LNCaP clone FGC (cell line): ENCODE data around the gene KPNA6.

ENCODE experiments used
- DNase-seq: peaks from one replicate; pipeline ENCODE4 v3.0.0-alpha.2; 2011; ENCODE audit warnings: low read depth
- H3K4me3 ChIP-seq: 2 replicates; pipeline ENCODE4 v1.5.1; 2011; ENCODE audit warnings: mild to moderate bottlenecking, low read depth, low read length, control low read depth
- CTCF ChIP-seq: IDR thresholded peaks from 2 replicates; pipeline ENCODE4 v1.5.1; 2012; ENCODE audit warnings: mild to moderate bottlenecking; ENCODE audit not compliant: control insufficient read depth, insufficient read depth; ENCODE audit errors: extremely low read depth

The KPNA6 gene

GRCh38 chr1:32194984-32195383, 87.1 kb downstream of the KPNA6 start:
- no peak for TF ChIP-seq CTCF
- no peak overlapping the region for H3K4me3 ChIP-seq
- no peak for DNase-seq

GRCh38 chr1:32195531-32195930, 87.7 kb downstream of the KPNA6 start:
- DNase-seq: no peak
- TF ChIP-seq CTCF: no peak

GRCh38 chr1:32195972-32196823, 88.3 kb downstream of the KPNA6 start:
- no peak for DNase-seq
- TF ChIP-seq CTCF: no peak

More at GRCh38 chr1:32195531-32195930, 87.7 kb downstream of the KPNA6 start:
- no peak overlapping the region for H3K4me3 ChIP-seq

GRCh38 chr1:32197074-32197473, 89.2 kb downstream of the KPNA6 start:
- DNase-seq: no peak
- no peak for TF ChIP-seq CTCF
- H3K4me3 ChIP-seq: no peak overlapping the region

More at GRCh38 chr1:32195972-32196823, 88.3 kb downstream of the KPNA6 start:
- H3K4me3 ChIP-seq: no peak overlapping the region

GRCh38 chr1:32197837-32198236, 90.0 kb downstream of the KPNA6 start:
- DNase-seq: no peak
- no peak for TF ChIP-seq CTCF
- no peak overlapping the region for H3K4me3 ChIP-seq

- DNase-seq: no peak
- H3K4me3 ChIP-seq: no peak overlapping the region
- TF ChIP-seq CTCF: no peak
Measured at GRCh38 chr1:32198237-32199042, 90.6 kb downstream of the KPNA6 start.
